Endodermal cell (in vitro differentiated cells): ENCODE data around the gene CDC20B. TPM values are rescaled to one million over a fixed set of nuclear protein-coding genes. Genes with fewer than 3 reads are reported as not detected.

Experiments used
- DNase-seq: peaks from one replicate; pipeline ENCODE4 v3.0.0-alpha.2; 2017
- H3K27ac ChIP-seq: 2 replicates; pipeline ENCODE4 v1.5.1; 2013; ENCODE audit warnings: mild to moderate bottlenecking, low read depth, low read length, moderate library complexity
- H3K27me3 ChIP-seq: 2 replicates; pipeline ENCODE4 v1.6.1; 2013; ENCODE audit warnings: mild to moderate bottlenecking, low read length, moderate library complexity; ENCODE audit not compliant: insufficient read depth, control insufficient read depth, poor library complexity, severe bottlenecking
- H3K36me3 ChIP-seq: 2 replicates; pipeline ENCODE4 v1.7.0; 2013; ENCODE audit warnings: mild to moderate bottlenecking, low read length, moderate library complexity; ENCODE audit not compliant: control insufficient read depth, insufficient read depth
- H3K4me1 ChIP-seq: one replicate; pipeline ENCODE4 v1.7.0; 2013; ENCODE audit warnings: low read length; ENCODE audit not compliant: control insufficient read depth, insufficient read depth
- H3K4me3 ChIP-seq: 2 replicates; pipeline ENCODE4 v1.5.1; 2013; ENCODE audit warnings: mild to moderate bottlenecking, low read length, moderate library complexity
- H3K9ac ChIP-seq: 2 replicates; pipeline ENCODE4 v1.6.1; 2013; ENCODE audit warnings: mild to moderate bottlenecking, low read length, moderate library complexity; ENCODE audit not compliant: poor library complexity, severe bottlenecking; ENCODE audit errors: extremely low read depth
- H3K9me3 ChIP-seq: 2 replicates; pipeline ENCODE4 v1.6.1; 2013; ENCODE audit warnings: mild to moderate bottlenecking, low read length, moderate library complexity; ENCODE audit not compliant: control insufficient read depth
- H3K27ac Mint-ChIP-seq: 2 replicates; pipeline ENCODE4 v1.8.0; 2020; ENCODE audit warnings: mixed read lengths
- H3K27me3 Mint-ChIP-seq: 2 replicates; pipeline ENCODE4 v1.8.0; 2021; ENCODE audit warnings: mild to moderate bottlenecking, mixed read lengths; ENCODE audit not compliant: insufficient read depth
- H3K36me3 Mint-ChIP-seq: 2 replicates; pipeline ENCODE4 v1.8.0; 2020; ENCODE audit warnings: low read depth, mixed read lengths
- H3K4me1 Mint-ChIP-seq: 2 replicates; pipeline ENCODE4 v1.8.0; 2020; ENCODE audit warnings: mixed read lengths
- H3K4me3 Mint-ChIP-seq: 2 replicates; pipeline ENCODE4 v1.8.0; 2020; ENCODE audit warnings: mild to moderate bottlenecking, moderate library complexity, mixed read lengths
- H3K9me3 Mint-ChIP-seq: 2 replicates; pipeline ENCODE4 v1.8.0; 2020; ENCODE audit warnings: mild to moderate bottlenecking, mixed read lengths
- WGBS, 2 experiments: methylation state at CpG; one replicate each; pipeline versions ENCODE4 v1.1.5 to v1.1.7; 2013; ENCODE audit warnings: missing lambda C conversion rate in 2 of 2, mixed read lengths in 1 of 2; ENCODE audit not compliant: insufficient coverage in 1 of 2, insufficient read length in 1 of 2; 5-methylcytosine and 5-hydroxymethylcytosine counted together
- total RNA-seq, 2 donors: library from RNA; stranded (reverse); fragmentation: NEBNext Ultra II Directional in 1 of 2; extraction: Animal tissue kit (Norgen Biotek cat#: 25700) in 1 of 2; gene quantifications; 2 replicates in 1 of 2; 3 replicates in 1 of 2; pipeline ENCODE4 v1.2.1, GENCODE V29; 2021
- TF ChIP-seq, protein P1 (sequence below): fragments of 200-600 bp; sonication (generic); conservative IDR thresholded peaks from 2 replicates; pipeline ENCODE4 v1.5.0; 2021; ENCODE audit warnings: antibody characterized with exemption, mild to moderate bottlenecking

CDC20B gene
- total RNA-seq, 2 donors from 2014 or later: 0.13 to 0.20 TPM

DNA sequence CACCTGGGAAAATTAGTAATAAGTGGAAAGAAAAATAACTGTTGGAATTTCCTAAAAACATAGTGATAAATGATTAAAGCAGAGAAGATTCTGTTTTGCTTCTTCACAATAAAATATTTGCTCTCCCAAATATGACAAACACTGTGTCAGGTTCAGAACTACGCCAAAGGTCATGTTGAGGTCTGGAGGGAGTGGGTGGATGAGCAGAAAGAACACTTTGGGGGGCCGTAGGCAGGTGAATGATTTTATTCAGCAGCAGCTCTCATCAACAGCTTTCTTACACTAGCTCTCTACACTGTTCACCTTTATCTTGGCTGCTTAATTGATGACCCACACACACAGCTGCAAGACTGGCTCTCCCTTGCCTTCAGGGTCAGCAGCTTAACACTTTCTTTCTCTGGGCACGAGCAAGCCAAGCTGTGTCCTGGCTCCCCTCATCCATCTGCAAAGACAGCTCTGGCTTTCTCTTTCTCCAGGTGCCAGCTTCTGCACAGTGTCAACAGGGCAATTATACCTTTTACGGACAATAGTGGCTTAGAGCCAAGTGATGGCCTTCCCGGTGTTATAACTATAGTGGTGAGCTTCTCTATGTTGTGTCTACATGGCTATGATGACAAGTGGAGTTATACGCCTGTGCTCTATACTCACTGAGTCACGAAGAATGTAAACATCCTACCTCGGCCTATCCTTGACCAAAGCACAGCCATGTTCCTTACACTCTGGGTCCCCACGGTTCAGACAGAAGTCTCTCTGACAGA lies 31.9 kb downstream of the CDC20B start:
- no peak overlapping the region for H3K27ac ChIP-seq
- DNase-seq: no peak
- TF ChIP-seq, protein P1, sequence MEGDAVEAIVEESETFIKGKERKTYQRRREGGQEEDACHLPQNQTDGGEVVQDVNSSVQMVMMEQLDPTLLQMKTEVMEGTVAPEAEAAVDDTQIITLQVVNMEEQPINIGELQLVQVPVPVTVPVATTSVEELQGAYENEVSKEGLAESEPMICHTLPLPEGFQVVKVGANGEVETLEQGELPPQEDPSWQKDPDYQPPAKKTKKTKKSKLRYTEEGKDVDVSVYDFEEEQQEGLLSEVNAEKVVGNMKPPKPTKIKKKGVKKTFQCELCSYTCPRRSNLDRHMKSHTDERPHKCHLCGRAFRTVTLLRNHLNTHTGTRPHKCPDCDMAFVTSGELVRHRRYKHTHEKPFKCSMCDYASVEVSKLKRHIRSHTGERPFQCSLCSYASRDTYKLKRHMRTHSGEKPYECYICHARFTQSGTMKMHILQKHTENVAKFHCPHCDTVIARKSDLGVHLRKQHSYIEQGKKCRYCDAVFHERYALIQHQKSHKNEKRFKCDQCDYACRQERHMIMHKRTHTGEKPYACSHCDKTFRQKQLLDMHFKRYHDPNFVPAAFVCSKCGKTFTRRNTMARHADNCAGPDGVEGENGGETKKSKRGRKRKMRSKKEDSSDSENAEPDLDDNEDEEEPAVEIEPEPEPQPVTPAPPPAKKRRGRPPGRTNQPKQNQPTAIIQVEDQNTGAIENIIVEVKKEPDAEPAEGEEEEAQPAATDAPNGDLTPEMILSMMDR: no peak
- Mint-ChIP-seq H3K4me3 (no peak overlapping the region), H3K36me3 (no peaks in the 10 kb centered on the region), H3K27me3 (peaks cover 7% of the 10 kb centered on the region), H3K9me3 (no peaks in the 10 kb centered on the region), H3K27ac (no peak overlapping the region), H3K4me1 (peaks cover 13% of the 10 kb centered on the region)
- H3K4me3 ChIP-seq: no peak overlapping the region
- no peaks in the 10 kb centered on the region for H3K9me3 ChIP-seq
- WGBS, 2 experiments: 93 to 94% methylated on average over 7 to 9 of the region's 9 CpGs
- no peaks in the 10 kb centered on the region for H3K36me3 ChIP-seq
- H3K9ac ChIP-seq: no peak overlapping the region
- H3K4me1 ChIP-seq: no peaks in the 10 kb centered on the region
- H3K27me3 ChIP-seq: no peaks in the 10 kb centered on the region

DNA sequence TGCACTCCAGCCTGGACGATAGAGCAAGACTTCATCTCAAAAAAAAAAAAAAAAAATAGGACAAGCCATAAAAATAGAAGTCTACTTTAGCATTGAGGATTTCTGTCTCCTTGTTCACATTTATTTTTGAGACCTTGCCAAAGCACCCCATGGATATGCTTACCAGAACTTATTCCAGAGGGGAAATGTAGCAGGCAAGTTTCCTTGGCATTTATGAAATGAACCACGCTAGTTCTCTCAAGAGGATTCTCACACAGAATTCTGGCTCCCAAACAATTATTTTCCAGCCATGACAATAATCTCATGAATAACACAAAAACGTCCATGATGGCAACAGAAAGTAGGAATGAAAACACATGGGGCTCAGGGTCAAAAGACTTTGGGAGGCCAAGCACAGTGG lies 36.5 kb downstream of the CDC20B start:
- Histone ChIP-seq H3K9me3 (no peaks in the 10 kb centered on the region), H3K27me3 (no peaks in the 10 kb centered on the region), H3K36me3 (no peaks in the 10 kb centered on the region), H3K4me3 (no peak overlapping the region), H3K9ac (no peak overlapping the region), H3K27ac (no peak overlapping the region), H3K4me1 (no peaks in the 10 kb centered on the region)
- H3K9me3 Mint-ChIP-seq: no peaks in the 10 kb centered on the region
- H3K4me3 Mint-ChIP-seq: no peak overlapping the region
- TF ChIP-seq, protein P1: no peak
- no peak for DNase-seq
- no peaks in the 10 kb centered on the region for H3K27me3 Mint-ChIP-seq
- no peak overlapping the region for H3K27ac Mint-ChIP-seq
- no peaks in the 10 kb centered on the region for H3K36me3 Mint-ChIP-seq
- H3K4me1 Mint-ChIP-seq: peaks cover 7% of the 10 kb centered on the region
- WGBS, 2 experiments: 95% methylated on average over 3 of the region's 3 CpGs

DNA sequence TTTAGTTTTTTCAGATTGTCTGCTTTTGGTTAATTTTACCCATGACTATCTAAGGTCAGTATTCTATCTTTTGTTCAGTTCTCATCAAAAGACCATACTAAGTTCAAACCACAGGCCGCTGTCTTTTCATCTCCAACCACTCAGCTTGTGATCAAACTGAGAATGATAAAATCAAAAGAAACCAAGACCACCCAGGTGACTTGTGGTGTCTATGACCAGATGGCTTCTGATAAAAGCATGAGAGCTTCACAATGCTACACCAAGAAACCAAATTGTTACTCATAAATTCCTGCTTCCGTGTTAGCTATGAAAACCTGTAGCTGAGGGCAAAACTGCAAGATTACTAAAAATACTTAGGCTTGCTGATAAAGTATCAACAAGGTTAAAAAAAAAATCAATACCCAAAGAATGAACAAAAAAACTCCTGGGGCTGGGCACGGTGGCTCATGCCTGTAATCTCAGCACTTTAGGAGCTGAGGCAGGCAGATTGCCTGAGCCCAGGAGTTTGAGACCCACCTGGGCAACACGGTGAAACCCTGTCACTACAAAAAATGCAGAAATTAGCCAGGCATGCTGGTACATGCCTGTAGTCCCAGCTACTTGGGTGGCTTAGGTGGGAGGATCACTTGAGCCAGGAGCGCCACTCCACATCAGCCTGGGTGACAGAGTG lies 38.8 kb downstream of the CDC20B start:
- Histone ChIP-seq H3K9ac (no peak overlapping the region), H3K9me3 (peaks cover 22% of the 10 kb centered on the region), H3K4me3 (no peak overlapping the region), H3K4me1 (no peaks in the 10 kb centered on the region), H3K27me3 (no peaks in the 10 kb centered on the region), H3K27ac (no peak overlapping the region), H3K36me3 (no peaks in the 10 kb centered on the region)
- H3K27ac Mint-ChIP-seq: no peak overlapping the region
- TF ChIP-seq, protein P1: no peak
- no peak overlapping the region for H3K4me3 Mint-ChIP-seq
- no peak for DNase-seq
- peaks cover 19% of the 10 kb centered on the region for H3K9me3 Mint-ChIP-seq
- peaks cover 2% of the 10 kb centered on the region for H3K27me3 Mint-ChIP-seq
- no peaks in the 10 kb centered on the region for H3K36me3 Mint-ChIP-seq
- peaks cover 4% of the 10 kb centered on the region for H3K4me1 Mint-ChIP-seq
- 93 to 100% methylated on average over 1 to 5 of the region's 5 CpGs for WGBS, 2 experiments
